LNCAP (cell line): ENCODE measurements around the gene RPS6KA5.

Experiments
- CTCF ChIP-seq: fragments of 450-650 bp; IDR thresholded peaks from 2 replicates; pipeline ENCODE4 v1.5.1; 2017; ENCODE audit warnings: mild to moderate bottlenecking

Gene RPS6KA5

GRCh38 chr14:91005716-91006115 lies 54.7 kb downstream of the RPS6KA5 start:
- no peak for TF ChIP-seq CTCF

GRCh38 chr14:91004987-91005386 lies 55.5 kb downstream of the RPS6KA5 start:
- no peak for TF ChIP-seq CTCF

- no peak for TF ChIP-seq CTCF
Measured at GRCh38 chr14:90999299-90999698, 61.1 kb downstream of the RPS6KA5 start.

GRCh38 chr14:90996967-90997366 lies 63.5 kb downstream of the RPS6KA5 start:
- TF ChIP-seq CTCF = no peak

- no peak for TF ChIP-seq CTCF
Measured at GRCh38 chr14:90995785-90996184, 64.7 kb downstream of the RPS6KA5 start.

- TF ChIP-seq CTCF = no peak
Measured at GRCh38 chr14:90993792-90994191, 66.6 kb downstream of the RPS6KA5 start.

- TF ChIP-seq CTCF = no peak
Measured at GRCh38 chr14:90991690-90992443, 68.6 kb downstream of the RPS6KA5 start.

GRCh38 chr14:90990141-90990540 lies 70.3 kb downstream of the RPS6KA5 start:
- no peak for TF ChIP-seq CTCF
